Activated CD4-positive, alpha-beta memory T cell treated with anti-CD3 and anti-CD28 coated beads, Interleukin-2, amount 10 ng/mL, durations not matched to agents 7 days and 5 days (primary cell): ENCODE measurements around the gene SNRPA. TPM values are rescaled to one million over a fixed set of nuclear protein-coding genes. Genes with fewer than 3 reads are reported as not detected.

ENCODE experiments used
- CTCF ChIA-PET: fragments of 350-600 bp; sonication (Branson Sonifier 250); formaldehyde crosslinking; loops from one replicate; lab custom pipeline; 2021; ENCODE audit warnings: antibody characterized with exemption, inconsistent platforms; lab: Charles Lee
- POLR2A ChIA-PET: fragments of 350-600 bp; sonication (Branson Sonifier 250); formaldehyde crosslinking; loops from one replicate; lab custom pipeline; 2021; ENCODE audit warnings: antibody characterized with exemption; lab: Charles Lee
- DNase-seq: peaks from one replicate; pipeline ENCODE4 v3.0.0-alpha.2; 2020
- H3K27ac Mint-ChIP-seq: one replicate; pipeline ENCODE4 v1.8.0; 2021; ENCODE audit warnings: mild to moderate bottlenecking, mixed read lengths
- H3K27me3 Mint-ChIP-seq: one replicate; pipeline ENCODE4 v1.8.0; 2021; ENCODE audit warnings: mixed read lengths
- H3K36me3 Mint-ChIP-seq: one replicate; pipeline ENCODE4 v1.8.0; 2021; ENCODE audit warnings: low read depth, mixed read lengths
- H3K4me1 Mint-ChIP-seq: one replicate; pipeline ENCODE4 v1.8.0; 2021; ENCODE audit warnings: mixed read lengths
- H3K4me3 Mint-ChIP-seq: one replicate; pipeline ENCODE4 v1.8.0; 2021; ENCODE audit warnings: mild to moderate bottlenecking, mixed read lengths
- H3K9me3 Mint-ChIP-seq: one replicate; pipeline ENCODE4 v1.8.0; 2021; ENCODE audit warnings: mixed read lengths
- total RNA-seq, 2 experiments: library from RNA; stranded (reverse); gene quantifications; one replicate each; pipeline ENCODE4 v1.2.3, GENCODE V29; 2021

Gene SNRPA
- total RNA-seq, 2 experiments from 2014 or later = 145 to 151 TPM

DNA sequence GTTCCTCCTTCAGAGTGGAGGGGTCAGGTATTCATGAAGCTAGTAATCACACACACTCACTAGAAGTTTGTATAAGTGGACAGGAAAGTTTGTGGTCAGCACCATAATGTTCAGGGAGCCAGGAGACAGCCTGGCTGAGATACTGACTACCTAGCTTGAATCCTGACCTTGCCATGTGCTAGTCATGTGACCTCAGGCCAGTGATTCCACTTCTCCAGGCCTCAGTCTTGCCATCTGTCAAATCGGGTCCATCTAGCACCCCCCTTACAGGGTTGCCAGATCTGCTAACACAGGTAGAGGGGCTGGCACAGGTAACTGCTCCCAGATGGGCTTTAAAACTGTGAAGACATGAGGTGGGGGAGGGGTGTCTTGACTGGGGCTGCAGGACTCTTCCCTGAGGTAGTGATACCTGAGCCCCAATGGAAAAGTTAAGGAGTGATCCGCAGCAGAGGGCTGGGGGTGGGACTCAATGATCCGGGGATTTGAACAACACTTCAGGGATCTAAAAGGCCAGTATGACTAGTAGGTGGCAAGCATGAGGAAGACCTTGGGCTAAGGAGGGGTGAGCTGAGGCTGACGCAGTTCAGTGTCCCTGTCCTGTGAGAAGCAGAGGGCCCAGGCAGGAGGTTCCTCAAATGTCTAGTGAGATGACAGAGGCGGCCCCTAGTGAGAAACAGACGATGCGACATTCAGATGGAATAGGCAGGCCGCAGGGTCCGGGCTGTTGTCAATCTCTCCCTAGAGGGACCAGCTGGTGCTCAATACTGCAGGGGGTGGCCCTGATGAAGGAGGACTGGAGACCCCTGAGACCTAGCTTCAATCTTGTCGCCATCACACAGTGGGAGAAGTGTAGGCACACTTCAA lies 9.2 kb upstream of the SNRPA start:
- ChIA-PET CTCF (no interaction called here), POLR2A (interaction anchor here (1.1 to 4.6 kb wide), 3 partner anchors 8 to 11 kb away, joined by 4 to 16 read pairs (median 10); partner anchors contain the start of genes ACTMAP and SNRPA)
- Mint-ChIP-seq H3K27me3 (no peaks in the 10 kb centered on the region), H3K4me1 (peaks cover 4% of the 10 kb centered on the region), H3K9me3 (no peaks in the 10 kb centered on the region), H3K27ac (no peak overlapping the region), H3K36me3 (peaks cover 10% of the 10 kb centered on the region), H3K4me3 (no peak overlapping the region)
- DNase-seq = no peak

DNA sequence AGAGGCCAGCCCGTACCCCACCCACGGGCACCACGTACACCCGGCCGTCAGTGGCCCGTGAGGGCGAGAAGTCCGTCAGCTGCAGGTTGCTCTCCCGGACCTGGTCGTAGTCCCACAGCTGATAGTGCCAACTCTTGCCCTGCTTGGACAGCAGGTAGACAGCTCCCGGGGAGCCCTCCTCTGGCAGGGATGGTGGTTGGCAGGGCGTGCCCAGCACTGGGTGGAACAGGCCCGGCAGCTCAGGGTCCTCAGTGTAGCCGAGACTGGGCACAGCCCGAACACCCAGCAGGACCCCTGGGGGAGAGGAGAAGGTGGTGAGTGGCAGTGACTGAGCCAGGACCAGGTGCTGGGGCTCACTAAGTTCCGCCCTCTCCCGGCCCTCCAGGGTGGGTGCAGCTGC lies 8.5 kb upstream of the SNRPA start:
- Mint-ChIP-seq H3K36me3 (peaks cover 8% of the 10 kb centered on the region), H3K4me1 (peaks cover 4% of the 10 kb centered on the region), H3K27ac (no peak overlapping the region), H3K9me3 (no peaks in the 10 kb centered on the region), H3K27me3 (no peaks in the 10 kb centered on the region), H3K4me3 (no peak overlapping the region)
- ChIA-PET POLR2A (interaction anchor here (1.1 to 2.1 kb wide), 2 partner anchors 8 to 10 kb away, joined by 4 to 10 read pairs; partner anchors contain the start of gene ACTMAP), CTCF (interaction anchor here (1.3 kb wide), 1 partner anchor 79 kb away, joined by 3 read pairs; no protein-coding TSS in a partner anchor)
- no peak for DNase-seq

GRCh38 chr19:40742886-40743285 lies 8.1 kb upstream of the SNRPA start:
- no peaks in the 10 kb centered on the region for H3K27me3 Mint-ChIP-seq
- H3K4me3 Mint-ChIP-seq = no peak overlapping the region
- ChIA-PET POLR2A (interaction anchor here (1.1 to 2.1 kb wide), 2 partner anchors 8 to 10 kb away, joined by 4 to 10 read pairs; partner anchors contain the start of gene ACTMAP), CTCF (interaction anchor here (1.3 kb wide), 1 partner anchor 80 kb away, joined by 3 read pairs; no protein-coding TSS in a partner anchor)
- H3K36me3 Mint-ChIP-seq = peaks cover 6% of the 10 kb centered on the region
- no peak overlapping the region for H3K27ac Mint-ChIP-seq
- DNase-seq = no peak
- peaks cover 7% of the 10 kb centered on the region for H3K4me1 Mint-ChIP-seq
- no peaks in the 10 kb centered on the region for H3K9me3 Mint-ChIP-seq

- Mint-ChIP-seq H3K27ac (no peak overlapping the region), H3K4me1 (peaks cover 10% of the 10 kb centered on the region), H3K9me3 (no peaks in the 10 kb centered on the region), H3K4me3 (no peak overlapping the region), H3K27me3 (no peaks in the 10 kb centered on the region), H3K36me3 (peaks cover 9% of the 10 kb centered on the region)
- ChIA-PET POLR2A (interaction anchor here (1.3 to 2.1 kb wide), 2 partner anchors 9 to 34 kb away, joined by 4 to 10 read pairs; partner anchors contain the start of gene RAB4B), CTCF (interaction anchor here (0.8 kb wide), 1 partner anchor 76 kb away, joined by 3 read pairs; no protein-coding TSS in a partner anchor)
- DNase-seq = no peak
These were observed 7.1 kb upstream of the SNRPA start for GRCh38 chr19:40743926-40744325.

GRCh38 chr19:40744554-40745401 lies 6.2 kb upstream of the SNRPA start:
- no peak overlapping the region for H3K27ac Mint-ChIP-seq
- H3K36me3 Mint-ChIP-seq = peaks cover 8% of the 10 kb centered on the region
- no peaks in the 10 kb centered on the region for H3K27me3 Mint-ChIP-seq
- no peaks in the 10 kb centered on the region for H3K9me3 Mint-ChIP-seq
- CTCF ChIA-PET = interaction anchor here (1.1 kb wide), 1 partner anchor 62 kb away, joined by 3 read pairs; no protein-coding TSS in a partner anchor
- peaks cover 18% of the 10 kb centered on the region for H3K4me1 Mint-ChIP-seq
- H3K4me3 Mint-ChIP-seq = no peak overlapping the region
- POLR2A ChIA-PET = interaction anchor here (0.7 to 1.3 kb wide), 2 partner anchors 33 to 1913 kb away, joined by 3 to 4 read pairs; partner anchors contain the start of gene RAB4B
- peak; percentile 30 for DNase-seq

GRCh38 chr19:40745402-40745780 lies 5.6 kb upstream of the SNRPA start:
- H3K27me3 Mint-ChIP-seq = no peaks in the 10 kb centered on the region
- ChIA-PET CTCF (interaction anchor here (1.1 kb wide), 1 partner anchor 61 kb away, joined by 3 read pairs; no protein-coding TSS in a partner anchor), POLR2A (interaction anchor here (0.7 to 14.2 kb wide), 2 partner anchors 32 to 1913 kb away, joined by 3 to 244 read pairs; partner anchors contain the start of genes MIA and RAB4B)
- peaks cover 14% of the 10 kb centered on the region for H3K36me3 Mint-ChIP-seq
- peaks cover 24% of the 10 kb centered on the region for H3K4me1 Mint-ChIP-seq
- H3K4me3 Mint-ChIP-seq = no peak overlapping the region
- DNase-seq = no peak
- no peaks in the 10 kb centered on the region for H3K9me3 Mint-ChIP-seq
- no peak overlapping the region for H3K27ac Mint-ChIP-seq

GRCh38 chr19:40747536-40747935 lies 3.5 kb upstream of the SNRPA start:
- DNase-seq = no peak
- POLR2A ChIA-PET = interaction anchor here (0.7 to 14.2 kb wide), 3 partner anchors 29 to 64 kb away, joined by 4 to 244 read pairs (median 30); partner anchors contain the start of genes MIA and RAB4B
- H3K9me3 Mint-ChIP-seq = no peaks in the 10 kb centered on the region
- peaks cover 26% of the 10 kb centered on the region for H3K4me1 Mint-ChIP-seq
- H3K4me3 Mint-ChIP-seq = no peak overlapping the region
- H3K36me3 Mint-ChIP-seq = peaks cover 28% of the 10 kb centered on the region
- H3K27ac Mint-ChIP-seq = no peak overlapping the region
- H3K27me3 Mint-ChIP-seq = no peaks in the 10 kb centered on the region
- CTCF ChIA-PET = no interaction called here

- Mint-ChIP-seq H3K4me1 (peaks cover 43% of the 10 kb centered on the region), H3K4me3 (peak within 1 kb of the TSS; percentile 96), H3K27ac (peak within 1 kb of the TSS; percentile 99), H3K9me3 (no peaks in the 10 kb centered on the region), H3K27me3 (no peaks in the 10 kb centered on the region), H3K36me3 (peaks cover 43% of the 10 kb centered on the region)
- peak; percentile 100 for DNase-seq
- CTCF ChIA-PET = interaction anchor here (0.7 to 7.8 kb wide), 12 partner anchors 16 to 555 kb away, joined by 3 to 48 read pairs (median 4); partner anchors contain the start of genes EGLN2, NUMBL and RAB4B
- POLR2A ChIA-PET = interaction anchor here (0.6 to 14.2 kb wide), 25 partner anchors 8 to 224 kb away, joined by 3 to 244 read pairs (median 4); partner anchors contain the start of genes COQ8B, EGLN2, ITPKC and MIA
These were observed 737 bp upstream of the SNRPA start, which contains the start of gene ACTMAP for GRCh38 chr19:40750058-40750873. Gene ACTMAP, minus strand, starts transcription at chr19:40750477. Its CDS starts 674 bp downstream, at chr19:40749803.

DNA sequence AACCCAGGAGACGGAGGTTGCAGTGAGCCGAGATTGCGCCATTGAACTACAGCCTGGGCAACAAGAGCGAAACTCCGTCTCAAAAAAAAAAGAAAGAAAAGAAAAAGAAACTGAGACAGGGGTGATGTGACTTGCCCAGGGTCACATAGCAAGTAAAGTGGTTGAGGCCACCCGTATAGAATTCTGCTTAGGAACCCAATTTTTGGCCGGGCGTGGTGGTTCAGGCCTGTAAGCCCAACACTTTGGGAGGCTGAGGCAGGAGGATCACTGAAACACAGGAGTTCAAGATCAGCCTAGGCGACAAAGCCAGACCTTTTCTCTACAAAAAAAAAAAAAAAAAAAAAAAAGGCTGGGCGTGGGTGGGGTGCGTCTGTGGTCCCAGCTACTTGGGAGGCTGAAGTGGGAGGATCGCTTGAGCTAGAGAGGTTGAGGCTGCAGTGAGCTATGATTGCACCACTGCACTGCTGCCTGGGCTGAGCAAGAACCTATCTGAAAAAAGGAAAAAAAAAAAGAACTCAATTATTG lies 1.3 kb downstream of the SNRPA start:
- ChIA-PET CTCF (interaction anchor here (0.7 to 7.8 kb wide), 10 partner anchors 18 to 392 kb away, joined by 3 to 48 read pairs (median 4); partner anchors contain the start of genes COQ8B, EGLN2, ITPKC and RAB4B), POLR2A (interaction anchor here (0.7 to 14.2 kb wide), 13 partner anchors 8 to 520 kb away, joined by 3 to 244 read pairs (median 6); partner anchors contain the start of genes COQ8B, EGLN2, HNRNPUL1 and ITPKC)
- Mint-ChIP-seq H3K36me3 (peaks cover 61% of the 10 kb centered on the region), H3K9me3 (no peaks in the 10 kb centered on the region), H3K4me1 (peaks cover 63% of the 10 kb centered on the region), H3K4me3 (peak overlapping the region; percentile 96), H3K27me3 (no peaks in the 10 kb centered on the region), H3K27ac (peak overlapping the region; percentile 99)
- peak; percentile 37 for DNase-seq

GRCh38 chr19:40754611-40755247 lies 3.7 kb downstream of the SNRPA start:
- Mint-ChIP-seq H3K27ac (peak overlapping the region; percentile 91), H3K4me1 (peaks cover 56% of the 10 kb centered on the region), H3K9me3 (no peaks in the 10 kb centered on the region), H3K4me3 (peak overlapping the region; percentile 79), H3K36me3 (peaks cover 74% of the 10 kb centered on the region), H3K27me3 (no peaks in the 10 kb centered on the region)
- ChIA-PET CTCF (interaction anchor here (0.8 to 7.8 kb wide), 6 partner anchors 23 to 92 kb away, joined by 3 to 48 read pairs (median 7); partner anchors contain the start of genes EGLN2 and RAB4B), POLR2A (interaction anchor here (1.0 to 14.2 kb wide), 7 partner anchors 9 to 149 kb away, joined by 3 to 244 read pairs (median 17); partner anchors contain the start of genes COQ8B, EGLN2, ITPKC and MIA)
- peak; percentile 56 for DNase-seq
